GM04504 (cell line): ENCODE results near the gene RBBP5.

Experiments used
- DNase-seq: peaks from one replicate; pipeline ENCODE4 v3.0.0-alpha.2; 2012; ENCODE audit warnings: low read depth

The RBBP5 gene

DNA sequence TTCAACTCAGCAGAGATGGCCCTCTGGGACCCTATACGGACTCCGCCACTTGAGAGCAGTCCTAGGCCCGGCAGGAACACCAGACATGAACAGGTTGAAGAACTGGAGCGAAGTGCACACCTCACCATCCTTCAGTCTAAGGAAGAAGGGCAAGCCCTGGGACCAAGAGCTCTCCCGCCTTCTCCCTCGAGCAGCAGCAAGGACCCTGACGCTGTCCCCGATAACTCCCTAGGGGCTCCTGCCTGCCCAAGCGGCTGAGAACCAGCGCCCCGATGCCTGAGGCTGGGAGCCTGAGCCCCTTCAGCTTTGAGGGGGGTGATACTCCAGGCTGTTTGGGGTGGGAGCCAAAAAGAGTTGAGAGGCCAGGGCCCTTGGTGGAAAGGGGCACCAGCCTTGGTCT is 47.7 kb downstream of the RBBP5 start:
- DNase-seq: no peak

DNA sequence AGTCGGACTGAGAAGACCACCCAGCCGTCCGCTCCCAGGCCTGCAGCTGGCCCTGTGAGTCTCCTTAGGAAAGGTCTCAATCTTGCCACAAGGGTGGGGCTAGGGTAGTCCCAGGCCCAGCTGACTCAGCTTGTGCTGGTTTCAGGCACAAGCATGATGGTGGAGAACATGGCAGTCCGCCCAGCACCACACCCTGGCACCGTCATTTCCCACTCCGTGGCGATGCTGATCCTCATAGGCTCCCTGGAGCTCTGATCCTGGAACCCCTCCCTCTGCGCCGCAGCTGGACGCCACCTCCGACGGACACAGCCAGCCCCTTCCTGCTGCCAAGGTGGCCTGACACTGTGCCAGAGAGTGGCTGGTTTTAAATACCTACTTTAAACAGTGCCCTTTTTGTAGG is 48.3 kb downstream of the RBBP5 start:
- DNase-seq: no peak

DNA sequence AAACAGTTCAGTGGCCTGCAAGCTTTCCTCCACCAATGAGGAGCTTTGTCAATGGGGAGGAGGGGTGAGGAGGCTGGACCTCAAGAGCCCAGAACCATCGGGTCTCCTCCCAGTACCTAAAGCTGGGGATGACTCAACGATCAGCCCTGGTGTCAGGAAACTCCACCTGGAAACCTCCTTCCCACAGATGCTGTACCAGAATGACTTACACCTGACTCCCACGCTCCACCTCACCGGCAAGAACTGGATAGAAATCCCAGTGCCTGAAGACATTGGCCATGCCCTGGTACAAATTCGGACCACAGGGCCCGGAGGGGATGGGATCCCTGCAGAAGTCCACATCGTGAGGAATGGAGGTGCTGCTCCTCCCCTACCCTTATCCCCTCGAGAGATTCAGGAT is 48.9 kb downstream of the RBBP5 start:
- DNase-seq: no peak

DNA sequence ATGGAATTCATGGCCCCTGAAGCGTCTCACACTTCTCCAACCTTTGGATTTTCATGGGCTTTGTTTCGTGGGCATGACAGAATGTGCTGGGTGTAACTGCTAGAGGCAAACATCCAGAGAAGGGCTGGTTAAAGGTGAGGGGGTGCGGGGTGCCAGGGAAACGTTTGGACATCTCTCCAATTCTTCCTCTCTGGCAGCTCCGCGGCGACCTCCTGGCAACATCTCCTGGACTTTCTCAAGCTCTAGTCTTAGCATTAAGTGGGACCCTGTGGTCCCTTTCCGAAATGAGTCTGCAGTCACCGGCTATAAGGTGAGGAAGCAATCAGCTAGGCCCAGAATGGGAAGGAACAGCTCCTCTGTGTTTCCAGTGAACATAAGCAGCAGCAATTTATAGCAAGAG is 49.5 kb downstream of the RBBP5 start:
- no peak for DNase-seq

DNA sequence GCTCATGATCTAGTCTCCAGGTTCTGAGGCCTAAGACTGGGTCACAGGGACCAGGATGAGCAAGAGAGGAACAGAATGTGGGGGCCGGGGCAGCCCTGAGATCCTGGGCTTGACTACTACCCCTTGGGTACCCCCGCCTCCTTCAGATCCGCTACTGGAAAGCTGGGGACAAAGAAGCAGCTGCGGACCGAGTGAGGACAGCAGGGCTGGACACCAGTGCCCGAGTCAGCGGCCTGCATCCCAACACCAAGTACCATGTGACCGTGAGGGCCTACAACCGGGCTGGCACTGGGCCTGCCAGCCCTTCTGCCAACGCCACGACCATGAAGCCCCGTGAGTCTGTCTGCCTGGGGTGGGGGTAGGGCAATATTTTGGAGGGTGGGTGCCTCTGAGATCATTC is 50.0 kb downstream of the RBBP5 start:
- no peak for DNase-seq

DNA sequence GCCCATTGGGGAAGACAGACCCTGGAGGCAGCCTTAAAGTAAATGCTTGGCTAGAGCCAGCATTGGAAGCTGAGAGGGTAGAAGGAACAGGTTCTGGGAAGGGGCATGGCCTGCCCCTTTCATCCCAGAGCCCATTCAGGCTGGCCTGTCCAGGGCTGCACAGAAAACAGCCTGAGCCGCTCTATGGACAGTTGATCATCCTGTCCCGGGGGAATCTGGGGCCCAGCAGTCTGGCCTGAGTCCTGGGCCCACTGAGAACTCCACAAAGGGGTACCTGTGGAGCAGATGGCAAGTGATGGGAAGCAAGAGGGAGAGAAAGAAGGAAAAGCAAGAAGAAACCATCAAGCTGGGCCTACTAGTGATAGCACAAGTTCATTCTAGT is 50.8 kb downstream of the RBBP5 start:
- no peak for DNase-seq

DNA sequence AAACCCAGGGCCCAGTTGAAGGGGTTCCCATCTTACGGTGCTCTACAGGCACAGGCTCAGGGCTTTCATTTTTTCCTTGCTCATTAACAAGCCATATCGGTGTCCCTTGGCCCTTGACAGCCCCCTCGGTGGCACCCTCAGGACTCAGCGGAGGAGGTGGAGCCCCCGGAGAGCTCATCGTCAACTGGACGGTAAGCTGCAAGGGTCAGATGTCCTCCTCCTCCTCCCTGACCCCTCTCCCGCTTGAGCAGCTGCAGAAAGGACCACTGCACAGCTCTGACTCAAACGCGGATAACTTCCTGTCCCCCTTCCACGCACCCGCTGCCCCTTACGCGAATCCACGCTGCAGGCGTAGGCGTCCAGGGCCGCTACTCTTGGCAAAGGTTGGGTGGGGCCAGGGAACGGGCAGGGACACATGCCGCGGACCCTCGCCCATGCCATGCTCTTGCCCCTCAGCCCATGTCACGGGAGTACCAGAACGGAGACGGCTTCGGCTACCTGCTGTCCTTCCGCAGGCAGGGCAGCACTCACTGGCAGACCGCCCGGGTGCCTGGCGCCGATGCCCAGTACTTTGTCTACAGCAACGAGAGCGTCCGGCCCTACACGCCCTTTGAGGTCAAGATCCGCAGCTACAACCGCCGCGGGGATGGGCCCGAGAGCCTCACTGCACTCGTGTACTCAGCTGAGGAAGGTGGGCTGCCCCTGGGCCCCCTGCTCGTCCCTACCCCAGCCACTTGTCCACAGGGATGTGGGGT is 52.2 kb downstream of the RBBP5 start:
- no peak for DNase-seq

DNA sequence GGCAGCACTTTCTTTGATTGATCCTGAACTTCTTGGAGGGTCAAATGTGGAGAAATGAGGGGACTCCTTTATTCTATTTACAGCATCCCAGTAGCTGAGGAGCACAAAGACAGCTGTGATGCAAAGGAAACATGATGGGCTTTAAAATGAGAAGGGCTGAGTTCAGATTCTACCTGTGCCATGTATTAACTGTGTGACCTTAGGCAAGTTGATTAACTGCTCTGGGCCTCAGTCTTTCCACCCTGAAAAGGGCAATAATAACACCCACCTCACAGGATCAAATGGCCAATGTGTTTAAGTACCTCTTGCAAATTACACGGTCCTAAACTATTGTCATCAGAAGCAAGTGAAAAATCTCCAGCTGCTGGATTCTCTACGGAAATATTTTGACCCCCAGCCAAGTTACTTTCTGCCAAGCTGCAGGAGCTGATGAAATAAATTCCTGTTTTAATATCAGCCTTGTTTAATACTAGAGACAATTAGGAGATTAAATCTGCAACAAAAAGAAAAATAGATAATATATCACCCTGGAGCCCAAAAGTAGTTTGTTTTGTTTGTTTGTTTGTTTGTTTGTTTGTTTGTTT is 53.2 kb downstream of the RBBP5 start:
- peak; percentile 20 for DNase-seq

DNA sequence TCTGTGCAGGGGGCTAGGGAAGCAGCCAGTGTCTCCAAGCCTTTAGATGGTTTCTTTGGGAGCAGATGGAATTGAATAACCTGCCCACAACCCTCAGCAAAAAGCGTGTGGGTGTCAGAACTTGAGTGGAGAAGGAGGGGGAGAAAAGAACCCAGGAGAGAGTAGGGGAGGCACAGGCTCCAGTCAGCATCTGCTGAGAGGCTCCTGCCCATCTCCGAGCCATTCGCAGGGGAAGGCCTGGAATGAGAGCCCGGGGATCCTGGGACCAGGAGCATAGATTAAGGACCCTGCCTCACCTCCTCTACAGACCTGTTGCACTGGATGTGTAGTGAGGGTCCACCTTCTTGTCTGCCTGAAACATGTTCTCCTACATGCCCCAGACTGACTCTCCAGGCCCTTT is 53.8 kb downstream of the RBBP5 start:
- DNase-seq: no peak

DNA sequence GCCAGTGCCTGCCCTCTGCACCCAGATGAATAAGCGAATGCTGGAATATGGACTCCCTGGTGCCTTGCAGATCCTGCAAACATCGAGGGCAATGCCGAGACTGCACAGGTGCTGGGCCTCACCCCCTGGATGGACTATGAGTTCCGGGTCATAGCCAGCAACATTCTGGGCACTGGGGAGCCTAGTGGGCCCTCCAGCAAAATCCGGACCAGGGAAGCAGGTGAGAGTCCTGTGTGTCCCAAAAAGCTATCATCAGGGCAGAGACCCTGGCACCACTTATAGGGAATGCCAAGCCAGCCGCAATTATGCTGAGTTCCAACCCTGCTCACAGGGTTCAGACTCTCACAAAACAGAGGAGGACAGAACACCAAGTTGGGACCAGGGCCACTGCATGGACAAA is 54.7 kb downstream of the RBBP5 start:
- DNase-seq: no peak

DNA sequence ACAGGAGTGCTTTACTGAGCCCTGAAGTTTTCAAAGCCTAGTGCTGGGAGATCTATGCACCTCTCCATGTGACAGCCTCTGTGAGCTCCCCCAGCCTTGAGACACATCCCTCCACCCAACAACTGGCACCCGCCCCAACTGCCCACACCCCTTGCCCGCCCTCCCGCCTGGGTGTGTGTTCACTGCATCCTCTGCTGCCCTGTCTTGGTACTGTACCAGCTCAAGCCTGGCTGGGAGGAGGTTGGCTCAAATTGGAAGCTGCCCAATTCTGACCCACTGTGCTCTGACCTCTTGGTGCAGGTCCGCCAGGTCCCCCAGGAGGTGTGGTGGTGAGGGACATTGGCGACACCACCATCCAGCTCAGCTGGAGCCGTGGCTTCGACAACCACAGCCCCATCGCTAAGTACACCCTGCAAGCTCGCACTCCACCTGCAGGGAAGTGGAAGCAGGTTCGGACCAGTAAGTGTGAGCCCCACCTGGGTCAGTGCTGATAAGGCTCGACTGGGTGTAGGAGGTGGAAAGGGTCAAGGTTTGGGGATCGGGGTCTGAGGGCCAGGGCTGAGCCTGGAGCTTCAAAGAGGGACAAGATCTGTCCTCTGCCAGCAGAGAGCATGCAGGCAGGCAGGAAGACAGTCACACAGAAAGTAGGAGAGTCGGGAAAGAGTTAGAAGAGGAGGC is 55.5 kb downstream of the RBBP5 start:
- DNase-seq: no peak

DNA sequence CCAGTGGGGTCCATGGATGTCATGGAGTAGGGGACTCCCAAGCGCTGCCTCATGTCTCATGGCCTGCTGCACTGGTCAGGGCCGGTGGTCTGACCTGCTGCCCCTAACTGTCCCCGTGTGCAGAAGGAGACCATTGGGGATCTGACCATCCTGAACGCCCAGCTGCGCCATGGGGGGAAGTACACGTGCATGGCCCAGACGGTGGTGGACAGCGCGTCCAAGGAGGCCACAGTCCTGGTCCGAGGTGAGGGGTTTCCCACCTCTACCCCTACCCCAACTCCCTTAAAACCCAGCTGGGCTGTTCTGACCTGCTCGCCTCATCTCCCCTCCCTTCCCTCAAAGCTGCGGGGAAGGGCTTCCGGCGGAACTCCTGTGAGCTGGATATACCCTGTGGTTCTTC is 56.1 kb downstream of the RBBP5 start:
- no peak for DNase-seq

DNA sequence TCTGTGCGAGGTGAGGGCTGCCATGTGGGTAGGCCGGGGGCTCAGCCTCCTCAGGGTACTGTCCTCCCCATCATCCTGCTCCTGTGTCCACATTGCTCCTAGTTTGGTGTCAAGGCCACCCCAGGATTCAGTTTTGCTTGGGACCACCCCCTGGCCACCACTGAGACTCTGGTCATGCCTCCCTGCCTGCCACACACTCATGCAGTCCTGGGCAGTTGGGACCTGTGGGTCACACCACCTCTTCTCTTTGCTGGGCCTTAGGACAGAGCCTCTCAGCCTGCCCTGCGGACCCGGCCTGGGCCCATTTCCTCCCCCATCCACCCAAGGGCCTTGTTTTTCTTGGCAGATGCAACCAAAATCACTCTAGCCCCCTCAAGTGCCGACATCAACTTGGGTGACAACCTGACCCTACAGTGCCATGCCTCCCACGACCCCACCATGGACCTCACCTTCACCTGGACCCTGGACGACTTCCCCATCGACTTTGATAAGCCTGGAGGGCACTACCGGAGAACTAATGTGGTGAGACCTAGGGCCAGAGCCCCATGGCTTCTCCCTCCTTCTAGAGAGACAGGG is 56.9 kb downstream of the RBBP5 start:
- DNase-seq: no peak

DNA sequence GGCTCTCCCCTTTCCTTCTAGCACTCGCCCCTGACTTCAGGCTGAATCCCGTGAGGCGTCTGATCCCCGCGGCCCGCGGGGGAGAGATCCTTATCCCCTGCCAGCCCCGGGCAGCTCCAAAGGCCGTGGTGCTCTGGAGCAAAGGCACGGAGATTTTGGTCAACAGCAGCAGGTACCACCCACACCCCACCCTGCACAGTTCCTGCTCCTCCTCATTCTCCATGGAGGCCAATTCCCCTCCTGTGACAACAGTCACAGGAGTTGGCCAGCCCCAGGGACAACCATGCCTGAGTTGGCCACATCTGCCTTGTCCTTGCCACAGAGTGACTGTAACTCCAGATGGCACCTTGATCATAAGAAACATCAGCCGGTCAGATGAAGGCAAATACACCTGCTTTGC is 57.5 kb downstream of the RBBP5 start:
- no peak for DNase-seq

DNA sequence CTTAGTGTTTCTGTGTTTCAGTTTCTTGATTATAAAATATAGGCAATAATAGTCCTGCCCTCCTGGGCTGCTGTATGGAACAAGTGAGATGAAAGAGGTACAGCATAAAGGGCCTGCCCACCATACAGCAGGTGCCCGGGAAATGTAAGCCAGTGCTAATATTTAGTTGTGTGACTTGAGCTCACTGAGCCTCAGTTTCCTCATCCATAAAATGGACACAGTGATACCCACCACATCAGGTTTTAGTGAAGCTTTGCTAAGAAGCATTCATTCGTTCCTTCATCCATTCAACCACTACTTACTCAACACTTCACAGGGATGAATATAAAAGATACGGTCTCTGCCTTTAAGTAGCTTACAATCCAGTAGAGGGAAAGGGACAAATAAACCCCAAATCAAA is 58.9 kb downstream of the RBBP5 start:
- no peak for DNase-seq

DNA sequence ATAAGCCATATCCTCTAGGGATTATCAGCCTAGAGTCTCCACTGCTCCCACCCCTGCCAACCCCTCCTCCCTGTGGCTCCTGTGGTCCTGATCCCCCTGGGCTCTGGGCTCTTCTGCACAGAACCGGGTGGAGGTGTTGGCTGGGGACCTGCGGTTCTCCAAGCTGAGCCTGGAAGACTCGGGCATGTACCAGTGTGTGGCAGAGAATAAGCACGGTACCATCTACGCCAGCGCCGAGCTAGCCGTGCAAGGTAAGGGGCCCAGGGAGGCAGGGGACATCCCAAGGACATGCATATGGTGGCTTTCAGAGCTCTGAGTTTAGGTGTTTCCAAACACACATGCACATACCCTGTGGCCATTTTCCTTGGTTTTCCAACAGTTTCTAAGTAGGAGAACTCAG is 59.5 kb downstream of the RBBP5 start:
- DNase-seq: no peak

DNA sequence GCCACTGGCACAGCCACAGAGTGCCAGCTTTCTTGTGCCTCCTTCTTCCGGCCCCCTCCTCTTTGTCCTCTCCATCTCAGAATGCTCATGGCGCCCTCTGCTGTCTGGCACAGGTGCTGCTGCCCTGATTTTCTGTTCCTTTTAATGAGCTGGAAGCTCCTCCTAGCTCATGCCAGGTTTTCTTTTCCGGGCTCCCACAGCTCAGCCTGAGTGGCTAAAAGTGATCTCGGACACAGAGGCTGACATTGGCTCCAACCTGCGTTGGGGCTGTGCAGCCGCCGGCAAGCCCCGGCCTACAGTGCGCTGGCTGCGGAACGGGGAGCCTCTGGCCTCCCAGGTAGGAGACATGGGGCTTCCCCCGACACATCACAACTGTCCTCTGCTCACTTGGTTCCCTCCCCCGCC is 60.1 kb downstream of the RBBP5 start:
- peak; percentile 28 for DNase-seq

DNA sequence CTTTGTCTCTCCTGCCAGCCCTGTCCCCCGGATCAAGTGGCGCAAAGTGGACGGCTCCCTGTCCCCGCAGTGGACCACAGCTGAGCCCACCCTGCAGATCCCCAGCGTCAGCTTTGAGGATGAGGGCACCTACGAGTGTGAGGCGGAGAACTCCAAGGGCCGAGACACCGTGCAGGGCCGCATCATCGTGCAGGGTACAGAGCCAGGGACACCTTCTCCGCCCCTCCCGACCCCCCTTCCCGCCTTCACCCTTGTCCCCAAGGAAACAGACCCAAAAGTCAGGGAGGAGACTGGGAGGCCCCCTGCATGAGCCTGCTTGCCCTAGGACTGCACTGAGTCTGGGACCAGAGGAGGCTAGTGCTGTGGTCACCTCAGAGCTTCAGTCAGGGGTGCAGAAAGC is 60.6 kb downstream of the RBBP5 start:
- DNase-seq: no peak

DNA sequence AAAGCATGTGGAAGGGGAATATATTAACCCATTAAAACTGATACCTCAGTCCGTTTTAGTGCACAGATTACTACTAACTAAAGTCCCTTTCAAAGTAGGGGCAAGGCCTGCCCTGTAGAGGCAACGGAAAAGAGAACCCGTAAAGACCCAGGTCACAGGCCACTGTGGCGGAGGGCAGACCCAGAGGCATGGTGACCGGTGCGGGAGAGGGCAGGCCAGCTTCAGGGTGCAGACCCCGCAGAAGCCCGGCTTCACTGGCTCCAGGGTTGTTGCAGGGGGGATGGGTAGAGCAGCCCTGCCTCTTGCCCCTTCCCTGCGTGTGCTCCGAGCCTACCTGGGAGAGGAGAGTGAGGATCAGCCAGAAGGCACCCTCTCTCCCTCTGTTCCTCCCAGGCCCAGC is 61.0 kb downstream of the RBBP5 start:
- DNase-seq: no peak

DNA sequence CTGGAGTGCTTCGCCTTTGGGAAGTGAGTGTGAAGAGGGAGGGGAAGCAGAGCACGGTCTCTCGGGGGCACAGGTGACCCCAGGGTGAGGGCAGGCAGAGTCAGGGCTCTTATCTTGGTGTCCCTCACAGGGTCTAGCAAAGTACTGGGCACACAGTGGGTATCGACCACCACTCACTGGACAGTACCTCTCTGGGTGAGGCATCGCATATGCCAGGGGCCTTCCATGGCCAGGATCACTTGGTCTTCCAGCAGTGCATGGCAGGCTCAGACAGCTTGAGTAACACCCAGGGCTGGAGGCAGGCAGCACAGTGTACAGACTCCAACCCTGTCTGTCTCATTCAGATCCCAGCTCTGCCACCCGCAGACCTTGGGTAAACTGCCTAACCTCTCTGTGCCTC is 62.1 kb downstream of the RBBP5 start:
- DNase-seq: no peak

DNA sequence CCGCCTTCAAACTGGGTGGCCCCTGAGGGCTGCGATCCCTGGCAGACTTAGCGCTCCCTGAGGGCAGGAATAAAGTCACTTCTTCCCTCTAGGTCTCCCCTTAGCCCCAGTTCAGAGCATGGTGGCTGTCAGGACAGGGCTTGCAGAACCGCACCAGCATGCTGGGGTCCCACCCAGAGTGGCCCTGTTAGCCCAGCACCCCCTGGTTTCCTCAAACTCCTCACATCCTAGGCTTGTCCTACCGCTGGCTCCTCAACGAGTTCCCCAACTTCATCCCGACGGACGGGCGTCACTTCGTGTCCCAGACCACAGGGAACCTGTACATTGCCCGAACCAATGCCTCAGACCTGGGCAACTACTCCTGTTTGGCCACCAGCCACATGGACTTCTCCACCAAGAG is 62.9 kb downstream of the RBBP5 start:
- no peak for DNase-seq

DNA sequence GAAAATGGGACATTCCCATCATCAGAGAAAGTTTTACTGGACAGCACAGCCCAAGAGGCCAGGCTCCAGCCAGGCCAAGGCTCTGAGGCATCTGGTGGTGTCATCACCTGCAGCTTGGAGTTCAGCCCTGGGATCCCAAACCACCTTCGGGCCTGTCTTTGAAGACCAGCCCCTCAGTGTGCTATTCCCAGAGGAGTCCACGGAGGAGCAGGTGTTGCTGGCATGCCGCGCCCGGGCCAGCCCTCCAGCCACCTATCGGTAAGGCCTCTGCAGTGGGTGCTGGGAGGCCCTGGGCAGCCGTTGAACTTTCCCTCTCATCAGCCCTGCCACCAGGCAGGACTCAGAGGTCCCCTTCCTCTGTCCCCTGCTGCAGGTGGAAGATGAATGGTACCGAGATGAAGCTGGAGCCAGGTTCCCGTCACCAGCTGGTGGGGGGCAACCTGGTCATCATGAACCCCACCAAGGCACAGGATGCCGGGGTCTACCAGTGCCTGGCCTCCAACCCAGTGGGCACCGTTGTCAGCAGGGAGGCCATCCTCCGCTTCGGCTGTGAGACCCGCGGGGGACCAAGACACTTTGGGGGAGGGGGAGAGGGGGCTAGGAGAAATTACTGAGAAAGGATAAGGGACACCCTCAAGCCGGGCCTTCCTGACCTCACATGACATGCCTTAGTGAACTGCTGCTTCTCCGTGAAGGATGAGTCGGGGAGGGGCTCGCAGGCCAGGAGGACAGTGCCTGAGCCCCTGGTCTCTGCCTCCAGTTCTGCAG is 63.8 kb downstream of the RBBP5 start:
- no peak for DNase-seq
